Measurements from ENCODE around the gene DNAJC30.
"Not testable (repeated sequence)": the region's sequence is repeated elsewhere in the genome, so short reads cannot be mapped to it uniquely, and the experiment has no call there.

DNAJC30 gene

DNA sequence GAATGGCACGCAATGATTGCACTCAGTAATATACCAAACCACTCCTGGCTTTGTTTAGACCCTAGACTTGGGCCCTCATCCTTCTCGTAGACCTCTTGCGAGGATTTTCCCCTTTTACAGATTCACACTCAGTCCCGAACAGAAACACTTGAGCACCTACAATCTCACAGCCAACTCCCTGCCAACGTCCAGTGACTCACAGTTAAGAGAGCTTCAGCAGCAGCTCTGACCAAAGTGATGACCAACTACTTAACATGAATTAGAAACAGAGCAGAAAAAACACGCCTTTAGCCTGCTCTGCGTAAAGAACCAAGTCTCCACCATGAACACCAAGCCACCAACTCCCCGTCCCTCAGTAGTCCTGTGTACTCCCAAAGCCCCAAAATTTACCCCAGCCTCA, 2.2 kb downstream of the DNAJC30 start:
- peak; percentile 65 for DNase-seq (ENCODE audit: low spot score)

DNA sequence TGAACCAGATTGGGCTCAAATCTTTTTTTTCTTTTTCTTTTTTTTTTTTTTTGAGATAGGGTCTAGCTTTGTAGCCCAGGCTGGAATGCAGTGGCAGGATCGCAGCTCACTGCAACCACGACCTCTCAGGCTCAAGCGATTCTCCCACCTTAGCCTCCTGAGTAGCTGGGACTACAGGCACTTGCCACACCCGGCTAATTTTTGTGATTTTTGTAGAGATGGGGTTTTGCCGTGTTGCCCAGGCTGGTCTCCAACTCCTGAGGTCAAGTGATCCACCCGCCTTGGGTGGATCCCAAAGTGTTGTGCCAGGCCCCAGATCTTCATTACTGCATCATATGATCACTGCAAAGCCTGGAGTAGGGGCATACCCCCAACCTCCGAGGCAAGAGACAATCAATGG, 2.8 kb downstream of the DNAJC30 start:
- no peak for DNase-seq (ENCODE audit: low spot score)

DNA sequence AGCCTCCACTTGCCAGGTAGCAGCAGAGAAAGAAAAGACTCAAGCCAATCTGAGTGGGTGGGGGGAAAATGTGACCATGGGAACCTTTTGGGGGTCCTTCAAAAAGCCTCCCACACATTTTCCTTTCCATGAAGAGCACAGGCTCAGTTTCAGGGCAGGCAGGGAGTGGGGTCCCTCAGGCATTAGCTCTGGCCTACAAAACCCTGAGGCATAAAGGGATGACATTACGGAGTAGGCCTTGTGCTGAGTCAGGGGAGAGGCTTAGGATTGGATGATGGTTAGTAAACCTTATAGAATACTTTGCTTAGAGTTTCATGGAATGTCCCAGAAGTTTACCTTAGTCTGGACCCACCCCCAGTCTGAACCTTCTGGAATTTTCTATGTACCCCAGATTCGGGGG, 3.5 kb downstream of the DNAJC30 start:
- no peak for DNase-seq (ENCODE audit: low spot score)

DNA sequence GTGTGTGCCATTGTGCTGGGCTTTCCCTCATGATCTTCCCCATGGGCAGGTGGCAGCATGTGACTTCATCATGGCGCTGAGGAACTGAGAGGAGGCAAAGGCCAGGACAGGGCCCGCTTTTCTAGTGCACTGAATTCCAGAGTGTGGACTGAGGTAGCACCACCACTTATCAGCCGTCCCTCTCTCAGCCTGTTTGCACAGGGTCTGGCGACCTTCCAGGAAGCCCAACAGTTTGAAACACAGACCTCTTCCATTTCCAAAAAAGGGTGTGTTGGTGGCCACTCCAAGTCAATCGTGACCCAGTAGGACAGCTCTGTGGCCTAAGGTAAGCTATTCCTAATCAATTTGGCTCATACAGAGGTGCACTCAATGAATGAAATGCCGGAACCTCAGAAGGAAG, 4.4 kb downstream of the DNAJC30 start:
- no peak for DNase-seq (ENCODE audit: low spot score)

DNA sequence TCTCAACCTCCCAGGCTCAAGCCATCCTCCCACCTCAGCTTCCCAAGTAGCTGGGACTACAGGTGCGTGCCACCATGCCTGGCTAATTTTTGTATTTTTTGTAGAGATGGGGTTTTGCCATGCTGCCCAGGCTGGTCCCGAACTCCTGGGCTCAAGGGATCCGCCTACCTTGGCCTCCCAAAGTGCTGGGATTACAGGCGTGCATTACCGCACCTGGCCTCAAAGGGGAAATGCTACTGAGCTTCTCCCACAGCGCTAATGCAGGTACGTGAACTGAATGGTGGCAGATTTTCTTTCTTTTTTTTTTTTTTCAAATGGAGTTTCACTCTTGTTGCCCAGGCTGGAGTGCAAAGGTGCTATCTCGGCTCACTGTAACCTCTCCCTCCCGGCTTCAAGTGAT, 7.2 kb downstream of the DNAJC30 start:
- not testable (repeated sequence) for DNase-seq (ENCODE audit: low spot score)

DNA sequence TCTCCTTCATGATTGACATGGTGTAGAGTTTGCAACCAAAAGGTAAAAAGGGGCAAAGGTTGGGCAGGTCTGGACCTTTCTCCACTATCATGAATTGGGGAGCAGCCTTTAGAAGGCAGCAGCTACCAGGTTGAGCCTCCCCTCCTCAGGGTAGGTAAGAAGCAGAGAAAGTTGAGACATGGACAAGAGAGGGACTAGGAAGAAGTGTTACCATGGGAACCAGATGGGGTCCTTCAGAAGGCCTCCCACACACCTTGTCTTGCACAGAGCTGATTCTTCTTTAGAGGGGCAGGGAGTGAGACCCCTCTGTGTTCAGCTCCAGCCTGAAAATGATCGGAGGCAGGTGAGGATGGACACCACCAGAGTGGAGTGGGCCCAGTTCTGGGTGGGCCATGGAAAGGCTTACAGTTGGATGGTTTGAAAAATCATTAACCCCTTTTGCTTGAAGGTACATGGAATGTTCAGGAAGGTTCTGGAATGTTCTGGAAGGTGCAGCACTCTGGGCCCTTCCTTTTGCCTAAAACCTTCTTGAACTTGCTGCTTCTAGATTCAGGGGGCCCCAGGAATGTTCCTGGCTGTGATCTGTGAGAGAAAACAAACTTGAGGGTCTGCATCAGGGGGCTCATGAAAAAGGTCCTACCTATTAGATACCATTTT, 8.7 kb downstream of the DNAJC30 start:
- no peak for DNase-seq (ENCODE audit: low spot score)

DNA sequence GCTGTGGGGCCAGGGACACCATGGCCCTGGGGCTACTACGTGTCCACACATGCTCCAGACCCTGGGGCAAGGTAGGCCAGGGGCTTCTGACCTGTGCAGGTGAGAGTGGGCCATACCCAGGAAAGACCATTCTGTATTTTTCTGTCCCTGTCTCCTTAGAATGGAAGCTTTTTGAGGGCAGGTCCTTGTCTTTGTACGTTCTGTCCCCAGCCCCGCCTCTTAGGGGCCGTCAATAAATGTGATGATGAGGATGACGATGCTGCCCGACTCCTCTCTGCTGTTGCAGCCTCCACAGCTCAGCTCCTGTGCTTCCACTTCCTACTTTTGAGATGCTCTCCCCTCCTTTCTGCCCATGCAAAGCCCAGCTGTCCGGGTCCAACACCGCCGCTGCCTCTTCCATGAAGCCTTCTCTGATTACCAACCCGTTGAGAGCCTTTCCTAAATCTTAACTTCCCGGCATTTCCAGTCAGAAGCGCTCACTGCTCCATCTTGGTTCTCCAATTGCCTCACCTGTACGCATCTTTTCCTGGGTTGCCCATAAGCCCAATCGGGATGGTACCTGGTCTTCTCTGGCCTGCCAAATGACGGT, 11.3 kb downstream of the DNAJC30 start:
- no peak for DNase-seq (ENCODE audit: low spot score)

DNA sequence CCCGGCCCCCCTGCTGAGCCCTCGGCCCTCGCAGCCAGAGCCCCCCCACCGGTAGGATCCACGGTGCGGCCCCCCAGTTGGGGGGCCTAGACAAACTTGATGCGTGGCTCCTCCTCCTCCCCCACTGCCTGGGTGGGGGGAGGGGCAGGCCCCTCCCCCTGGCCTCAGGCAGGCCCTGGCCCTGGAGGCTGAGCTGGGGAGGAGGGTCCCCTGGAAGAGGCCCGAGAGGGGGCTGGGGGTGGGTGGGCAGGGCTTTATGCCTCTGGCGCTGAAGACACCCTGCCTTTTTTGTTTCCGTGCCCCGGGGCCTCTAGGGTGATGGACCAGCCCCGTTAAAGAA, 12.0 kb downstream of the DNAJC30 start:
- DNase-seq (ENCODE audit: low spot score): no peak

DNA sequence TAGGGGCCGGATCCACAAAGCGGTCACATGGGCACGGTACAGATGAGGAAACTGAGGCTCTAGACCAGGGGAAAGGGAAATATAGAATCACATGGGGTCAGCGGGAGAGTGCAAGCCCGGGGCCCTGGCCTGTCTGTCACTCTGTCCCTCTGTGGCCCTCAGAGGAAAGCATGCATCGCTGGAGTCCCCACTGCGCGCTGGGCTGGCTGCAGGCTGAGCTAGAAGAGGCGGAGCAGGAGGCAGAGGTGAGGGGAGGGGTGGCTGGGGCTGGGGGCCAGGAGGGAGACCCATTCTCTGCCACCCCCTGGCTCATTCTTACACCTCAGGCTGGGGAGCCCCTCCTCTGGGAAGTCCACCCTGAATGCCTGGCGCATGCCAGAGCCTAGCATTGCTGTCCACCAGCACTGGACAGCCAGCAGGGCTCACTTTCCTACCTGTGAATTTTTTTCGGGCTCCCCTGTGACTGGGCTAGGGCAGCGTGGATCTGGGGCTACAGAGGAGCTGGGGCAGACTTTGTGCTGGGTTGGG, 13.3 kb downstream of the DNAJC30 start:
- DNase-seq (ENCODE audit: low spot score): no peak

DNA sequence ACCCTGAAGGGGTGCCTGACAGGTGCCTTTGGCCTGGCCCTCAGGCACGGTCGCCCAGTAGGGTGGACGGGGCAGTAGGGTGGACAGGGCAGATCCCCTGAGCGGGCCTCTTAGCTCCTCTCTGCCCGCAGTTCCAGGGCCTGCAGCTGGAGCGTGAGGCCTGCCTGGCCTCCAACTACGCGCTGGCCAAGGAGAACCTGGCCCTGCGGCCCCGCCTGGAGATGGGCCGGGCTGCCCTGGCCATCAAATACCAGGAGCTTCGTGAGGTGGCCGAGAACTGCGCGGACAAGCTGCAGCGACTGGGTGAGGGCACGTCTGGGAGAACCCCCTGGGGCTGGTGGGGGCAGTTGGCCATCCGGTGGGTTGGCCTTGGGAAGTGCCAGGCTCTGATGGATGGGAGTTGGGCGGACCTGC, 14.0 kb downstream of the DNAJC30 start:
- DNase-seq (ENCODE audit: low spot score): peak; percentile 44

DNA sequence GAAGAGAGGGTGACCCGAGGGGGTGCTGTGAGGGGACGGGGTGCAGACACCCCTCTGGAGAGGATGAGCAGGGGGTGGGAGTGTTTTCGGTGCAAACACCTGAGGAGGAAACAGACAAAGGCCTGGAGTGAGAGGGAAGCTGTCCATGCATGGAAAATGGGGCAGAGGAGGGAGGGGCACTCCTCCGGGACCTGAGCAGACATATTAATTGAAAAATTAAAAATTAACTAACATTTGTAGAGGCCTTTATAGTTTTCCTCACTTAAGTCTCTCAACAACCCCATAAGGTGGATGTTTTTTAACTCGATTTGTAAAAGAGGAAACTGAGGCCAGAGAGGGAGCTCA, 14.4 kb downstream of the DNAJC30 start:
- peak; percentile 43 for DNase-seq (ENCODE audit: low spot score)

DNA sequence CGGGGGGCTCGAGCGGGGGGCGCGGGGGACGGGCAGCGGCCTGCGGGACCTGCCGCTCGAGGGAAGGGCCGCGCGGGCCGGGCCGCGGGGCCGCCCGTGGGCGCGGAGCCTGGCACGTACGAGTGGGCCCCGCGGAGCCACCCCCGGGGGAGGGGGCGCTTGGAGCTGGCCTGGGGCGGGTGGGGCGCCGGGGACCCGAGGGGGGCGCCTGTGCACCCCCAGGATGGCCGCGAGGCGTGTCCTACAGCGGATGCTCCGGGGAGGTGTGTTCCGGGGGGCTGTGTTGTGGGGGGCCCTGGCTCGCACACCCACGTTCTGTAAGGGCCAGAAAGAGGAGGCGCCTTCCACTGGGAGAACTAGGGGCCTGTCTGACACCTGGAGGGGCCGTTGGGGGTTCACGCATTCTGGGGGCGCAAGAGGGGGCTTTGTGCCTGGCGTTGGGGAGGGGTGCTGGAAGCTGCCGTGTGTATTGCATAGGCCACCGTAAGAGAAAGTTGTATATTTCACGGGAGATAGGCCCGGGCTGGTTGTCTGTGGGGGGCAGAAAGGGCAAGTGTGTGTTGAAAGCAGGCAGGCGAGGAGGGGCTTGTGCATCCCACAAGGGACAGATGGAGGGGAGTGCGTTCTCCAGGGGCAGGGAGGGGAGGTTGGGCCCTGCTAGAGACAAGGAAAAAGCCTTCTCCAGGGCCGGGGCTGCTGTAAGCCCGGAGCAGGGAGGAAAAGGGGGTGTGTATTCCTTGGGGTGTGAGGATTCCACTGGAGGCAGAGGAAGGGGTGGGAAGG, 15.0 kb downstream of the DNAJC30 start:
- no peak for DNase-seq (ENCODE audit: low spot score)

DNA sequence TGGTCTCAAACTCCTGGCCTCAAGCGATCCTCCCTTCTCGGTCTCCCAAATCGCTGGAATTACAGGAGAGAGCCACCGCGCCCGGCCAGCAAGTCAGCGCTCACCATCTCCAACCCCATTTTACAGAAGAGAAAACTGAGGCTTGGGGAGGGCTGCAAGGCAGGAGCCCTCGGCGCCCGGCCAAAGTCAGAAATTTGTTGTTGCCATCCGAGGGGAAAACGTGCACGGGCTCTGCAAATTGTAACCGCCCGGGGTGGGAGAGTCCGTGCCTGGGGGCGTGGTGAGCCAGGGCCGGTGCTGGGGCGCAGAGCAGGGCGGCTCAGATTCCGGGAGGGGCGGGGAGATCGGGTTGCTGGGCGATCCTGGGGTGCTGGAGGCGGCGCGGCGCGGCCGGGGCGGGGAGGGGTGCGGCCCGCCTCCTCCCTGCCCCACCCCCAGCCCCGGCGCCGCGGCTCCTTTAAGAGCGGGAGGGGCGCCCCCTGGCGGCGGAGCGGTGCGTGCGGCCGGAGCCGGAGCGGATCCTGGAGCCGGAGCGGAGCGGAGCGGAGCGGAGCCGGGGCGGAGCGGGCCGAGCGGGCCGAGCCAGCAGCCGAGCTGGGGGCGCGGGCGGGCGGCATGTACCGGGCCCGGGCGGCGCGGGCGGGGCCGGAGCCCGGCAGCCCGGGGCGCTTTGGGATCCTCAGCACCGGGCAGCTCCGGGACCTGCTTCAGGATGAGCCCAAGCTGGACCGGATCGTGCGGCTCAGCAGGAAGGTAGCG, 15.7 kb downstream of the DNAJC30 start, which contains the start of gene VPS37D:
Gene VPS37D (plus strand): TSS at position 488 of the 759 bp plus-strand sequence. CDS start 128 bp downstream, at position 616.
- DNase-seq (ENCODE audit: low spot score): peak; percentile 85

DNA sequence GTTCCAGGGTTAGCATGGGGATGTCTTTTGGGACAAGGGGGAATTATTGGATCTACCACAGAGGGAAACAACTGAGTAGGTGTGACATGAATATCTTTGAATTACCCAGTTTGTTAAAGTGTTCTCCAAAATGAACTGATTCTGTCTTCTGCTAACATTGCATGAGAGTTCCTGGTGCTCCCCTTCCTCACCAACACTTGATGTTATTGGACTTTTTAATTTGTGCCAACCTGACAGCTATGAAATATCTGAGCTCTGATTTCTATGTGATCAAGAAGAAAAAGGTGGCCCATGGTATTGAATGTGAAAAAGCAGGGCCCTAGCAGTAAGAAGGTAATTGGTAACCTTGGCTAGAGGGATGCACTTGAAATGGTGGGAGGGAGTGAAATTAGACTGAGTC, 20.2 kb downstream of the DNAJC30 start:
- DNase-seq (ENCODE audit: low spot score): no peak

DNA sequence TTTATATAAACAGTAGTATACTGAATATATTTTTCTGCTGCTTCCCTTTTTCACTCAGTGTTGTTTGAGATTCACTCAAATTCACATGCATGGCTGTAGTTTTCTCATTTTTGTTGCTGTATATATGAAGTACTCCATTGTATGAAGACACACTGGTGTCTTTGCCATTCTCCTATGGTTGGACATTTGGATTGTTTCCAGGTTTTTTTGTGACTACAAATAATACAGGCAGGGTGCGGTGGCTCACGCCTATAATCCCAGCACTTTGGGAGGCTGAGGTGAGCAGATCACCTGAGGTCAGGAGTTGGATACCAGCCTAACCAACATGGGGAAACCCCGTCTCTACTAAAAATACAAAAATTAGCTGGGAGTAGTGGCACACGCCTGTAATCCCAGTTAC, 22.7 kb downstream of the DNAJC30 start:
- not testable (repeated sequence) for DNase-seq (ENCODE audit: low spot score)

DNA sequence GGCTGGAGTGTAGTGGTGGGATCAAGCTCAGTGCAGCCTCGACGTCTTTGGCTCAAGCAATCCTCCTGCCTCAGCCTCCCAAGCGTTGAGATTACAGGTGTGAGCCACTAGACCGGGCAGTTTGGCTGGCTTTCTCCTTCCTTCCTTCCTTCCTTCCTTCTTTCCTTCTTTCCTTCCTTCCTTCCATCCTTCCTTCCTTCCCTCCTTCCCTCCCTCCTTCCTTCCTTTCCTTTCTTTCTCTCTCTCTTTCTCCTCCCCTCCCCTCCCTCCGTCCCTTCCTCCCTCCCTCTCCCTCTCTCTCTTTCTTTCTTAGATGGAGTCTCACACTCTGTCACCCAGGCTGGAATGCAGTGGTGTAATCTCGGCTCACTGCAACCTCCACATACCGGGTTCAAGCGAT, 23.3 kb downstream of the DNAJC30 start:
- no peak for DNase-seq (ENCODE audit: low spot score)

DNA sequence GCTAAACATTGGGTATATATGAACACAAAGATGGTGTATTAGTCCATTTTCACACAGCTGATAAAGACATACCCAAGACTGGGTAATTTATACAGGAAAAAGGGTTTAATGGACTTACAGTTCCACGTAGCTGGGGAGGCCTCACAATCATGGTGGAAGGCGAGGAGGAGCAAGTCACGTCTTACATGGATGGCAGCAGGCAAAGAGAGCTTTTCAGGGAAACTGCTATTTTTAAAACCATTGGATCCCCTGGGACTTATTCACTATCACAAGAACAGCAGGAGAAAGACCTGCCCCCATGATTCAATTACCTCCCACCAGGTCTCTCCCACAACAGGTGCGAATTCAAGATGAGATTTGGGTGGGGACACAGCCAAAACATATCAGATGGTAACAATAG, 27.9 kb downstream of the DNAJC30 start:
- not testable (repeated sequence) for DNase-seq (ENCODE audit: low spot score)

DNA sequence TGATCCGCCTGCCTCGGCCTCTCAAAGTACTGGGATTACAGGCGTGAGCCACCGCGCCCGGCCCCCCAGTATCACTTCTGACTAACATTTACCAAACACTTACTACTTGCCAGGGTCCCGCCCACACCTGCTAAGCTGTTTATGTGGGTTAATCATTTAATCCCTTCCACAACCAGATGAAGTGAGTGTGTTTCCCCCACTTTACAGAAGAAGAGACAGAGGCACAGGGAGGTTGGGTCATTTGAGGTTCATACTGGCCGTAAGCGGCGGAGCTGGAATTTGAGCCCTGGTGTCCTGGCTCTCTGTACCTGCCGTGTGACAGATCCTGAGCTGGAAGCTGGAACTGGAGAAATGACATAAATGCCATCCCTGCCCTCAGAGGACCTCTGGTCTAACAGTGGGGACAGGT, 30.7 kb downstream of the DNAJC30 start:
- DNase-seq (ENCODE audit: low spot score): peak; percentile 62

DNA sequence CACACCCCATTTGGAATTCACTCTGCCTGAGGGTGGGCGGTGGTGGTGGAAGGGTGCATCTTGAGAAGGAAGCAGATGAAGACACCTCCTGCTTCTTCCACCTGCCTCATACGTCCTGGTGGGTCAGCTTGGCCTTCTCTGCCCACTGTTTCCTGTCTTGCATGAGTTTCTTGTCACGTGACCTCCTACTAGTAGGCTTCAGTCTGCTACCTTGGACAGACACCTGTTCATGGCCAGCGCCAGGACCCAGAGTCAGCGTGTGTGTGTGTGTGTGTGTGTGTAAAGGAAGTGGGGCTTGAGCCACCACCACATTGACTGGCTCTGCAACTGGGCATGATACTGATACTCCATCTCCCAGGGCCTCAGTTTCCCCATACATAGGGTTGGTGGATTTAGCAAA, 32.7 kb downstream of the DNAJC30 start:
- DNase-seq (ENCODE audit: low spot score): no peak

DNA sequence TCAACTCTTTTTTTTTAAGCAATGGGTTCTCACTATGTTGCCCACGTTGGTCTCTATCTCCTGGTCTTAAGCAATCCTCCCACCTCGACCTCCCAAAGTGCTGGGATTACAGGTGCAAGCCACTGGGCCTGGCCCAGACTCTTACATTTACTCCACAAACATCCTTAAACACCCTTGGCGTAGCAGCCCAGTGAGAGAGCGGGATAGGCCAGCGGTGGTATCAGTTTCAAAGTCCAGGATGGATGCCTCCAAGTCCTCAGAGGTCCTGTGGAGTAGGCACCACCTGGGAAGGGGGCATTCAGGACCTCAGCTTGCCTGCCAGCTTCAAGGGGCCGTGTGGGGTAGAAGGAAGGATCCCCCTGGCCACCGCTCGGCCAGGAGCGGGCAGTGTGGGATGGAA, 33.7 kb downstream of the DNAJC30 start:
- DNase-seq (ENCODE audit: low spot score): no peak

DNA sequence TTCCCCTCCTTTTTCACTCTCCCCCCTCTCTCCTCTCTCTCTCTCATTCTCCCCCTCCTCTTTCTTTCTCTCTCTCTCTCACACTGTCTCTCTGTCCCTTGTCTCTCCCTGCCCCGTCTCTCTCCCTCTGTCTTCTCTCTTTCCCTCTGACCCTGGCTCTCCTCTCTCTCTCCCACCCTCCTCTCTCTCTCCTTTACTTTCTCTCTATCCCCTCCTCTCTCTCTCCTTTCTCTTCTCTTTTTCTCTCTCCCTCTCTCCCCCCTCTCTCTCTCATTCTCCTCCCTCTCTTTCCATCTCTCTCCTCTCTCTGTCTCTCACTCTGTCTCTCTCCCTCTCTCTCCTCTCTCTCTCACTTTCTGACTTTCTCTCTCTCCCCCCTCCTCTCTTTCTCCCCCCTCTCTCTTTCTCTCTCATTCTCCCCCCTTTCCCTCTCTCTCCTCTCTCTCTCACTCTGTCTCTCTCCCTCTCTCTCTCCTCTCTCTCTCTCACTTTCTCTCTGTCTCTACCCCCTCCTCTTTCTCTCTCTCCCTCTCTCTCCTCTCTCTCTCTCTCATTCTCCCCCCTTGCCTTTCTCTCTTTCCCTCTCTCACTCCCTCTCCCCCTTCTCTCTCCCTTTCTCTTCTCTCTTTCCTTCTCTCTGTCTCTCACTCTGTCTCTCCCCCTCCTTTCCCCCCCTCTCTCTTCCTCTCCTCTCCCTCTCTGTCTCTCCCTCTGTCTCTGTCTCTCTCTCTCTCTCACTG, 34.5 kb downstream of the DNAJC30 start:
- DNase-seq (ENCODE audit: low spot score): no peak

All from kidney tubule cell (primary cell).